GM18520 (cell line): ENCODE measurements around the gene BRSK1.

Source experiments
- ATAC-seq: cut with Tn5 transposase; IDR thresholded peaks from one replicate; pipeline ENCODE4 v1.9.1; 2021; ENCODE audit not compliant: unreplicated experiment

The BRSK1 gene

DNA sequence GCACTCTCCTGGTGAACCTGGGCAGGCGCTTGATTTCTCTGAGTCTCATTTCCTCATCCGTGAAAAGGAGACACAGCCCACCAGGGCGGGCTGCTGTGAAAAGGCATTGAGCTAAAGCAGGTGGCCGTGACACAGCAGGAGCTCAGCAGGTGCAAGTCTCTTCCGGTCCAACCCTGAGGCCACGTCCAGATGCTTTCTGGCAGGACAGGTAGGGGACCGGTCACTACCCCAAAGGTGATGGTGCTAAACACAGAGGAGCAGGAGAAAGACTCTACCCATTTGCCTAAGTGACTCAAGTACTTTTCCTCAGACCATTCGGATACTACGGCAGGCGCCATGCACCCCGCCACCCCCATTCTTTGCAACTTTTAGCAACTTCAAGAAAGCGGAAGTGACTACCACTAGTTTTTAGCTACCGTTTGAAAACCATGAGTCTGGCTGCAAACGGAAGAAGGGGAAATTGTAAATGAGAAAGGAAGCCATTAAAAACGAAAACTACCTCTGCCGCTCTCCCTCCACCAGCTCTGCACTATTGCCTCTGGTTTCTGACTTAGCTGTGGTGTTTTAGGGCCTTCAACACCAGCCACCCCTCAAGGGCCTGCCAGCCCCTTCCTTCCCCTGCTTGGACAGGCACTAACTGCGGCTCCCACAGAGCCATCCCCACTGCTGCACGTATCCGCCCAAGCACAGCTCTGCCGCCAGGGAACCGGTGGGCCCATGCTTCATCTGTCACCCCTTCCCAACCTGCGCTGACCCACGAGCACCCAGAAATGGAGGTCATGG, 29.8 kb upstream of the BRSK1 start:
- no peak for ATAC-seq

GRCh38 chr19:55254625-55254977, 29.2 kb upstream of the BRSK1 start:
- ATAC-seq: no peak

DNA sequence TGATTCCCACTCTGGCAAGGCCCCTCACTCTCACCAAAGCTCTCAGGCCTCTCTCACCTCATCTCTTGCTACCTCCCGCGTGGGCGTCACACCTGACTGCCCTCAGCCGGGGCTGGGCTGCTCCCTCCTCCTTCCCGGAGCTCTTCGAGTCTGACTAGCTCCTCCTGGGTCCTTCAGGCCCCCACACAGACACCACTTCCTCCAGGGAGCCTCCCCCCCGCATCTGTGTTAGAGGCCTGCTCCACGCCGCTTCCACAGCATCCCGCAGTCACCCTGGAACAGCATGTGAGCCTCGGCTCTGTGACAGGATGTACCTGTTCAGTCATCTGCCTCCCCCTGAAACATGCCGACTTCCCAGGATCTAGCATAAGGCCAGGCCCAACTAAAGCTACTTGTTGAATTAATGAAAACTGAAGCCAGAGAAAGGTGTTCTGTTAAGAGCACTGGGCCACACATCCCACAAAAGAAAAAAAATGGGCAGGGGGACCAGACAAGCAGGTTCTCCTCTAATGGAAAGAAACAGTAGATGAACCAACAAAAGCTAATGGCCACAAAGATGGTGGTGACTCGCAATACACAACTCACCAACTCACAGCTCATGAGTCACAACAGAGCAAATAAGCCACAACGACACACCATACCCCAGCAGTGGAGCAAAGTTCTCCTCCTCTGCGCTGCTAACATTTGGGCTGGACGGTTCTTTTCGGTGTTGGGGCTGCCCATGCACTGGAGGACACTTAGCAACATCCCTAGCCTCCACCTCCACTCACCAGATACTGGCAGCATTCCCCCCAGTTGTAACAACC, 28.0 kb upstream of the BRSK1 start:
- ATAC-seq: no peak

DNA sequence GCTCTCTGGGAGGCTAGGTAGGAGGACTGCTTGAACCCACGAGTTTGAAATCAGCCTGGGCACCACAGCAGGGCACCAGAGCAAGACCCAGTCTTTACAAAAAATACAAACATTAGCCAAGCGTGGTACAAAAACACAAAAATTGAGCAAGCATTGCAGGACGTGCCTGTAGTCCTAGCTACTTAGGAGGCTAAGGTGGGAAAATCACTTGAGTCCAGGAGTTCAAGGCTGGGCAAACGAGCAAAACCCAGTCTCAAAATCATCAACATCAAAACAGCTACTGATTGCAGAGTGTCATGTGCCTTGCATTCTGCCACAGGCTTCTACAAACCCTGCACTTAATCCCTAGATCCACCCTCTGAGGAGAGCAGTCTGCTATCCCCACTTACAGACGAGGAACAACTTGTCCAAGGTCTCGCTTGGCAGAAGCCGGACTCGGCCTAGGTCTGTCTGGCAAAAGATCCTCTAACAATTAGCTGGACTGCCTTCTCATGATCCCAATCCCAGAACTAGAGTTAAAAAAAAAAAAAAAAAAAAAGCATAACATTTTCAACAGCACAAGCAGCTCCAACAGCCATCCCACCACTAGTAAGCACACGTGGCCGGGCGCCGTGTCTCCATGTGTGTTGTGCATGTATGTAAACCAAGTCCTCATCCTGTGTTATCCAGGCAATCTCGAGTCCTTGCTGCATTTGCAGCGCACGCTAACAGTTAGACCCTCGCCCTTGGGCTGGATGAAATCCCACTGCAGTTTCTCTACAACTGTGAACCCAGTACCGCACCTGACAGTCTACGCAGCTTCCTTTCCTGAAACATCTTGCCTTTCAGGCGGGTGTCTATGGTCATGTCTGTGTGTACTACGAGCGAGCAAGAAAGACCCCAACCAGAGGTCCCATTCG, 27.0 kb upstream of the BRSK1 start:
- ATAC-seq: no peak

DNA sequence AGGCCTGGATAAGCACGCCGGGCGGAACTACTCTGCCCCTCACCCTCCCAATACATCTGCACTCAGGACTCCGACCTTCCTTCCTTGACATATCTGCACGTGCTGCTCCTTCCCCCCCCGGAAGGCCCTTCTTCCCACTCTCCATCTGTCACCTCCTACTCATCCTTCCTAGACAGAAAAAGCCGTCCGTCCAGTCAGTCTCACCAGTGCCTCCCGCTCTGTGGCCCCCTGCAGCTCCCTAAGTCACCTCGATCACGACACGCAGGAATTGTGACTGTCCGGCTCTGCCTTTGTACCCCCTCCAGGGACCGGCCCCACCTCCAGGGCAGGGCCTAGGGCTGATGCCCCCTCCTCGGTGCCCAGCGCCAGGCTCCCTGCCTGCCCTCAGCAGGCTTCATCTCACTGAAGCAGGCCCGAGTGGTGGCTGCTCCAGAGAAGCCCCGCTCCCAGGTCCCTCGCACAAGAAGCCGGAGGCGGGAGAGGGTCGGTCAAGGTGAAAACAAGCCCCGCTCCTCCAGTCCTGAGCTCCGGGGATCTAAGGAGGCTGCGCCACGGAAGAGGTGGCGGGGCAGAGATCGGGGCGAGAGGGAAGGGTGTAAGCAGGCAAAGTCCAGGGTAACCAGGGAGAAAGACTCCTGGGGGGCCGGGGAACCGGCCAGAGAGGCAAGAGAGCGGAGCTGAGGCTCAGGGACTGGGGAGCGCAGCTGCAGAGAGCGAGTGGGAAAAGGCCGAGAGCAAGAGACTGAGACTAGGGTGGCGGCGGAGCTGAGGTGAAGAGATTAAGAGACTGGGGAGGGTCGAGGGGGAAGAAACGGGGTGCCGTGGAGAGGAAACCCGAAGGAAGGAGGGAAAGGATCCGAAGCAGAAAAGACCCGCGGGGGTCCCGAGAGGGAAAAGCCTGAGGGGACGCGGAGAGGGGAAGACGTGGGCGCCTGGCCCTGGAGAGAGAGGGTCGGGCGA, 26.1 kb upstream of the BRSK1 start:
- ATAC-seq: no peak

- no peak for ATAC-seq
Measured at GRCh38 chr19:55258476-55258827, 25.3 kb upstream of the BRSK1 start.

- peak; percentile 74 for ATAC-seq
Measured at GRCh38 chr19:55258828-55259539, 24.8 kb upstream of the BRSK1 start, which contains the start of gene PPP6R1. Gene PPP6R1 (minus strand): TSS chr19:55259017. CDS start chr19:55247103, 11,914 bp downstream.

GRCh38 chr19:55259540-55260210, 24.1 kb upstream of the BRSK1 start:
- ATAC-seq: no peak

- ATAC-seq: no peak
Measured at GRCh38 chr19:55261671-55262126, 22.1 kb upstream of the BRSK1 start.

DNA sequence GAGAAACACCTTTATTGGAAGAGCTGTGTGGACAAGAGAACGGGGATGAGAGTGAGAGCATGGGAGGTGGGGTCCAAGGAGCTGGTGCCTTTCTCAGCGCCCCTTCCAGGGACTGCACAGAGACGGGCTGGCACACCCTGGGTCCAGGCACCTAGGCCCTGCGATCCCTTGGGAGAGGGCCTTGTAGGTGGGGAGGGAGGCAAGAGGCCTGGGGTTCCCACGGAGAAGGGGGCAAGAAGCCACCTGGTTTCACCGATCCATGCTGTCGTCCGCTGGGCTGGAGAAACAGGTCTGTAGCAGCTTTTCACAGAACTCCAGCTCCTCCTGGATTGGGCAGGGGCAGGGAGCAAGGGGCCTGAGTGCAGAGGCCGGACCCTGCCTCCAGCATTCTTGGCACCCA, 21.4 kb upstream of the BRSK1 start:
- ATAC-seq: no peak

- no peak for ATAC-seq
Measured at GRCh38 chr19:55264531-55264930, 19.3 kb upstream of the BRSK1 start.

DNA sequence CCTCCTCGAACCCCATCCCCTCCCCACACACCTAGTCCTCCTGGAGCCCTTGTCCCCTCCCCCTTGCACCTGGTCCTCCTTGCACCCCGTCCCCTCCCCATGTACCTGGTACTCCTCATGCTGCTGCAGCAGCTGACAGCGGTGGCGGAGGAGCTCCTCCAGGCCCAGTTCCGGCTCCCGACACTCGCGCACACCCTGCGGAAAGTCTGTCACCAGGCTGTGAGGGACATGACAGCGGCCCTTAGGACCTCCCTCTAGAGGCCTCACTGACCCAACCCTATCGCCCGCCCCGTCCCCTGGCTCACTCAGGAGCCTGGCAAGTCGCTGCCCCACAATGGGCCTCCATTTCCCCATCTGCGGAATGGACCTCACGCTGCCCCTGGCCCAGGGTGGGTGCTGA, 18.6 kb upstream of the BRSK1 start:
- ATAC-seq: no peak

GRCh38 chr19:55265723-55266386, 17.9 kb upstream of the BRSK1 start:
- no peak for ATAC-seq

DNA sequence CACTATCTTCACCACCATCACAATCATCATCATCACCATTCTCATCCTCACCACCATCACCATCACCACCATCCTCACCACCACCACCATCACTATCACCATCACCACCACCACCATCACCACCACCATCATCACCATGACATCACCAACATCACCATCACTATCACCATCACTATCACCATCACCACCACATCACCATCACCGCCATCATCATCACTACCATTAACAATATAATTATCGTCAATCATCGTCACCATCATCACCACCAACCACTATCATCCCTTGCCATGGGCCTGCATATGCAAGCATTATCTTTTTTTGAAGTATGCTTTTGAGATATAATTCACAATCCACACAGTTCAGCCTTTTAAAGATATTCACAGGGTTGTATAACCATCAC, 17.4 kb upstream of the BRSK1 start:
- ATAC-seq: no peak

GRCh38 chr19:55266840-55267239, 17.0 kb upstream of the BRSK1 start:
- ATAC-seq: no peak

- no peak for ATAC-seq
Measured at GRCh38 chr19:55269299-55269698, 14.5 kb upstream of the BRSK1 start.

DNA sequence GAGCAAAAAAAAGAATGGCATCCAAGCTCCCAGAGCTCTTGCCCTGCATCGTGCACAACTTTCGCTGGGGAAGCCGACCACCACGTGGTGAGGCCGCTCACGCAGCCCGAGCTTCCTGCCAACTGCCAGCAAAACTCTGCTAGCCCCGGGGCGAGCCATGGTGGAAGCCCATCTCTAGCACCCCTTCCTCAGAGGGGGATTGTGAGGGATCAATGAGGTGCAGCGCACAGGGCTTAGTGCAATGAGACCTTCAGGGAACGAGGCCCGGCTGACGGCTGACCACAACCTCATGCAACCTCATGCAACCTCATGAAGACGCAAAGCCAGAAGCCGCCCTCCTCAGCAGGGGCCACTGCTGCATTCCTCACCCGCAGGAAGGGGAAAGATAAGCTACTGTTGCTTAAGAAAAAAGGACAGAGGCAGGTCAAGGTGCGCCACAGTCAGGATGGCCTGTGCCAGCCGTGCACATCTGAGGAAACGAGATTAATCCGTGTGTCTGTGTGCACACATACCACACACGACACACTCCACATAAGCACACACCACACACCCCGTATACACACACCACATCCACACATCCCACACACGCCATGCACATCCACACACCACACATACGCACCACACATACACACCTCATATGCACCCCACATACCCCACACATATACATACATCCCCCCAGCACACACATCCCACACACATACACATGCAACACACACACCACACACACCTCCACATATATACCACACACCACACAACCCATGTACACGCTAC, 13.4 kb upstream of the BRSK1 start:
- ATAC-seq: no peak

GRCh38 chr19:55272142-55272541, 11.7 kb upstream of the BRSK1 start:
- no peak for ATAC-seq
